NAMALWA (cell line): ENCODE results near the gene ANKH.

Experiments
- DNase-seq: peaks from one replicate; pipeline ENCODE4 v3.0.0-alpha.2; 2015; ENCODE audit warnings: low spot score

The ANKH gene

DNA sequence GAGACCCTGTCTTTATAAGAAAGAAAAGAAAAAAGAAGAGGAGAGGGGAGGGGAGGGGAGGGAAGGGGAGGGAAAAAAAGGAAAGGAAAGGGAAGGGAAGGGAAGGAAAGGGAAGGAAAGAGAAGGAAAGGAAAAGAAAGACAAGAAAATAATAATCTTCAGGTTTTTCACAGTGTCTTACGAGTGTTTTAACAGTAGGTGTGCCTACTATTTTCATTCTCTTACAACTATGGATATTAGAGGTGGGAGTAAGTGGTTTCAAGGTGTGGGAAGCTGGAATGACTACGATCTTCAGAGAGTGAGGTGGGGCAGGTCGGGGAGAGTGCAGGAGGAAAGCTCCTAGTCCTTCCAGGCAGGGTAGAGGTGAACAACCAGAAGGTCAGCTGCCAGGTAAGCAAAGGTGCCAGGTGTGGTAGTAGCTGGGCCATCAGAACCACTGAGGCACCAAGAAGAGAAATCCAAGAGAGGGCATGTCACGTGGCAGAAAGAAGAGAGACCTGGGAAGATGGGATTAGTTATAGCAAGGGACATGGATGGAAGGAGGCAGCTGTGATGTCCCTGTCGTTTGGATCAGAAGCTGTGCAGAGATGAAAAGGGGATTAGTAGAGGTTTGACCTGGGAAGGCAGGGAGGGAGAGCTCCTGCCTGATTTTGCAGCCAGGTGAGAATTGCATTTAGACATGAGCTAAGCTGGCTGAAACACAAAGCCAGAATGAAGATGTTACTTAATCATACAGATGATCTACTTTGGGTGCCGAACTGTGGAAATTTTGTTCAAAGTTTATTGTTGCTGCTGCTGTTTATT is 111.6 kb downstream of the ANKH start:
- DNase-seq = no peak

DNA sequence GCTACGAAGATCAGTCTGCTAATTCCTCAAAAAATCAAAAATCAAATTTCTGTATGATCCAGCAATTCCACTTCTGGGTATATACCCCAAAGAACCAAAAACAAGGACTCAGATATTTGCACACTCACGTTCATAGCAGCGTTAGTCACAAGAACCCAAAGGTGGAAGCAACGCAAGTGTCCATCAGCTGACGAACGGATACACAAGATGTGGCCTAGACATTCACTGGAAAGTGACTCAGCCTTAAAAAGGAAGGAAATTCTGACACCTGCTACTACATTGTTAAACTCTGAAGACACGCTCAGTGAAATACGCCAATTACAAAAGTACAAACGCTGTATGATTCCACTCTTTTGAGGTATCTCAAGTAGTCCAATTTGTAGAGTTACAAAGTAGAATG is 113.7 kb downstream of the ANKH start:
- no peak for DNase-seq

DNA sequence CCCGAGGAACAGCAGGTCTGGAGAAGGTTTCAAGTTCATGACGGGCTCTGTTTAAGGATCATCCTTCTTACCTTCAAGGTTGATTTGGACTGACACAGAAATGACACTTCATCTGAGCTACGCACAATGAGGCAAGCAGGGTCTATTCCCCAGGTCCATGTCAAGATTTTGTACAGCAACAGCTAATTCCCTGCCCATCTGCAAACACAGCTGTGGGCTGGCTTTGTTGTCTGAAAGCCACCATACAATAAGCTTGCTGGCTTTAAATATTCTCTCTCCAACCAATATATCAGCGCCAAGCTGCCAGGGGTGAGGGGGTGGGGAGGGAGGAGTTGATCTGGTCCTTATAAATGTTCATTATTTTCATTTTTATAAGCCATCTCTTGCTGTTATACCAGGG is 115.1 kb downstream of the ANKH start:
- no peak for DNase-seq

DNA sequence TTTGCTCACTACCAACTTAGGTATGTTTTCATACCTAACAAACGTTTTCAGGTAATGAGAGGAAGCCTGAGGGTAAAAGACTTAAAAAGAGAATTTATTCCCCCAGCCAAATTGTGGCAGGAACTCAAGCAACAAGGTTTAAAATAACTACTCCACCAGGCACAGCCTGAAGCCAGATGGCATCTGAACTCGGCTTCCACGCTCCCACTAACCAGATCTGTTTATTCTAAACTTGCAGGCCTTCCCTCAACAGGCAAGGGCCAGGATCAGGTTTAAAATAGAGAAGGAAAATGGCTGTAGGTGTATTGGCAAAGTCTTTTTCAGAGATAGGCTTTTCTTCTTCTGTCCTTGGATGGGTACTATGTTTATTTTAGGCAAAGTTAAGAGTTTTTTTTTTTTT is 117.6 kb downstream of the ANKH start:
- no peak for DNase-seq

DNA sequence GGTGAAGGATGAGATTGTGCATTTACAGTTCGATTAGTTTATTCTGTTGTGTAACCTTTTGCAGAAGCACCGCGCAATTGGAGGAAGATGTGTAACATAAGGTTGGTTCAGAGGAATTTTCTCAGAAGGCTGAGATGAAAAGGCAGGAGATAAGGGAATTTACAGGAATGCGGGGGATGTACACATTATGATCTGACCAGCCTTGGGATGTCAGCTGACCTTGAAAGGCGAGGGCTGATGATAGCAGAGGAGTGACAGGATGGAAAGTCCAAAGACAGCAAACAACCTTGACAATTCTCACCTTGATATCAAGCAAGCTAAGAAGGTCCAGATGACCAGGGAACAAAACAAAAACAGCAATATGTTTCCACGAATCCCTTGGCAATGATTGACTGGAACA is 118.3 kb downstream of the ANKH start:
- no peak for DNase-seq

DNA sequence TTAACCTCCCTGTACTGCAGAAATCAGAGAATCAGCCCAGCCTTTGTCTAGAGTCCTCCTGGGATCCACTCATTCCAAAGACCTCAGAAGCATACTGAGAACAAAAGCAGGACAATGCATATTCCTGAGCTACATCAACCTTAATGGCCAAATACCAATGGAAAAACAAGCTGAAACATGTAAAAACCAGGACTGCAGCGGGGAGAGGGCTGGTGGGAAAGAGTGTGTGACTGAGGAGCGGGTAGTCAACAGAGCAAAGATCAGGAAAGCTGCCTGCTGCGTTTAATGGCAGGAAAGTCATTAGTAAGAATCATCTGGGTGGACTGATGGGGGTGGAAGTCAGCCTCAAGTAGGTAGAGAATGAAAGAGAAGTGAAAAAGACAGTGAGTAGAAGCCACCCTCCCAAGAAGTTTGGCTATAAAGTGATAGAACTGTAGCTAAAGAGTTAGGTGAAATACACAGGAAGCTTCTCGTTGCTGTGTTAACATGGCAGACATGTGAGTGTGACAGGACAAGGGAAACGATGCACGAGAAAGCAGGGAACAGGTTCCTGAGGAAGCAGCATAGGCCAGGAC is 119.0 kb downstream of the ANKH start:
- DNase-seq = no peak

DNA sequence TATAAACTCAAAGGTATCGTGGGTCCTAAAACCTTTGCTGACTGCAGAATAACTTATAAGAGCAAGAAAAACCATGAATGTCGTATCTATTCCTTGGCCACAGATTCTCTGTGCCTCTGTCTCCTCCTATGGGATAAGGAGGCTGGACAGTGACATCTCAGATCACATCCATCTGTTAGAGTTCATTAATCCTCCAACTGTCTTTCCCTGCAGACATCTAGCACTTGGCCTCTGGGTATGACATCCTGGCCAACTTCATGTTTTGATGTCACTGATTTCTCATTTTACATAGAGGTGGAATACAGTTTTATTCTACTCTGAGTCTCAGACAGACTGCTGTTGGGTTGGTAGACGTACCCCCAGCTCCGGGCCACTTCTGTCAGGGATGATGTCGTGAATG is 120.9 kb downstream of the ANKH start:
- no peak for DNase-seq

DNA sequence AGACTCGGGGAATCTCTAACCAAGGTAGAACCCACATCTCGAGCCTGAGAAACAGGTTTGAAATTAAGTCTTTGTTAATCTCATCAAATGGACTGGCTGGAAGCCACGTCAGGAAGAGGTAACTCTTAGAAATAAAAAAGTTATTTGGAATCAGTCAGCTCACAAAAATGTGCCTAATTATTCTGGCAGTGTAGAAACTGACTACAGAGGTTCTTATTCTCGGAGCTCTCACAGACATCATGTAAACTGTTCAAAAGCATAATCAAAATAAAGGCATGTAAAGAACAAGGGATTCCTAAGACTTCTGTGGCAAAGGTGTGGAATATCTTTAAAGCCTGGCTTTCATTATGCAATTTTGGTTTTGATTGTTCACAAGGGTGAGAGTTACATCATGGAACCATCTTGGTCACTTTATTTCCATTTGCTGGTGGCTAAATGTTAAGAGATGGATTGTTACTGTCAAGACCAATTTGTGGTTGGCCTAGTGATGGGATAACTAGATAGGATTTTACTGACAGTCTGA is 121.9 kb downstream of the ANKH start:
- no peak for DNase-seq

DNA sequence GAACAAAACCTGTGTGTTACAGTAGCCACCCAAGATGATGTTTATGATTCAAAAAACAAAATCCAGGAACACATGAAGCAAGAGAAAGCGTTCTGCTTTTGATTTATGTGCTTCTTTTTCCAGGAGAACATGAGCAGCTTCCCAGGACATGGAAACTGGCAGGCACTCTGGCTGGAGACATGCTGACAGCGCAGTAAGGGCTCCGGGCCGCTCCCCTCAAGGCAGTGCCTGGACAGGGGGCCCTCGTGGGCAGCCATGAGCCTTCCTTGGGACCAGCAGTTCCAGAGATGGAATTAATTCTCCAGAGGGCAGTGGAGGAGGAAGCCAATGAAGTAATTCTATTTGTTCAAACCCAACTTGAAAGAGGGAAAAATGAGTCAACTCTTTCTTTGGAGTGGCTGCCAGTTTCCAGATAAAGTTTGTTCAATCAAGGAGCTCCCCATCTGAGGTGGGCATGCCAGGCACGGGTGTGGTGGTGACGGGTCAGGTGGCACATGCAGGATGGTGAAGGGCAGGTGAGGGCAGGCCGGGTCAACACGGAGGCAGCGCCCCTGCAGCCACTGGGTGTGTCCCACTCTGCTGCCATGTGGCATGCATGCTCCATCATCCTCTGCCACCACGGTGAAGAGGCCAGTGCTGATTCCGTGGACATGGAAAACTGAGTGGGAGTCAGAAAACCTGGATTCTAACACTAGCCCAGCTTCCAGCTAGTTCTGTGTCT is 123.2 kb downstream of the ANKH start:
- no peak for DNase-seq

DNA sequence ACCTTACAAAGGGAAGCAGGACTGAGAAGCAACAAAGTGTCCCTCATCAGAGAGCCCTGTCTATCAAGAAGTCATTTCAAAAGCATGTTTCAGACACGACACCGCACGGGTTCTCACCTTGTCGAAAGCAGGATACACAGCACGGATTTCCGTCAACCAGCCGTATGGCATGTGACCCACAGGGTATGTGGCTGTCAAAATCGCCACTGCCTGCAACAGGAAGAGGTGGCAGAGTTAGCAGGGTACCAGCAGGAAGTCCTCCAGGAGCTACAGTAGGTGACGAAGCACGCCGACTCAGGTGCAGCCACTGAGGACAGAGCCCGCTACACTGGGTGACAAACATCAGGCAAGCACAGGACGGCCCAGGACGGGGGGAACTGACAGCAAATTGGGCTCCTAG is 125.8 kb downstream of the ANKH start:
- no peak for DNase-seq

DNA sequence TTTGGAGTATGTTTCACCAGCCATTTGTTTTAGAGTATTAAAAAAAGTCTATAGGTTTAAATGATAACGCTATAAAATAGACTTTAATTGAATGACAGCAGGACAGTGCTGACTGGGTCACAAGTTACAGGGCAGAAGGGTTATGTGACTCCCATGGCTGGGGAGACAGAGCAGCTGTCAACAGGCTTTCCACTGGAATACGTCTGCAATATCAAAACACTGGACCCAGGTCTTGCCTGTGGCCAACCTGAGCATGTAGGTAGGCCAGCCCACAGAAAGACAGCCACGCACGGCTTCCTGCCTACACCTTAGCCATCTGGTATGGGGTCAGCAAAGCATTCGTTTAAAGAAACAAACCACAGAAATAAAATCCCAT is 126.4 kb downstream of the ANKH start:
- no peak for DNase-seq

DNA sequence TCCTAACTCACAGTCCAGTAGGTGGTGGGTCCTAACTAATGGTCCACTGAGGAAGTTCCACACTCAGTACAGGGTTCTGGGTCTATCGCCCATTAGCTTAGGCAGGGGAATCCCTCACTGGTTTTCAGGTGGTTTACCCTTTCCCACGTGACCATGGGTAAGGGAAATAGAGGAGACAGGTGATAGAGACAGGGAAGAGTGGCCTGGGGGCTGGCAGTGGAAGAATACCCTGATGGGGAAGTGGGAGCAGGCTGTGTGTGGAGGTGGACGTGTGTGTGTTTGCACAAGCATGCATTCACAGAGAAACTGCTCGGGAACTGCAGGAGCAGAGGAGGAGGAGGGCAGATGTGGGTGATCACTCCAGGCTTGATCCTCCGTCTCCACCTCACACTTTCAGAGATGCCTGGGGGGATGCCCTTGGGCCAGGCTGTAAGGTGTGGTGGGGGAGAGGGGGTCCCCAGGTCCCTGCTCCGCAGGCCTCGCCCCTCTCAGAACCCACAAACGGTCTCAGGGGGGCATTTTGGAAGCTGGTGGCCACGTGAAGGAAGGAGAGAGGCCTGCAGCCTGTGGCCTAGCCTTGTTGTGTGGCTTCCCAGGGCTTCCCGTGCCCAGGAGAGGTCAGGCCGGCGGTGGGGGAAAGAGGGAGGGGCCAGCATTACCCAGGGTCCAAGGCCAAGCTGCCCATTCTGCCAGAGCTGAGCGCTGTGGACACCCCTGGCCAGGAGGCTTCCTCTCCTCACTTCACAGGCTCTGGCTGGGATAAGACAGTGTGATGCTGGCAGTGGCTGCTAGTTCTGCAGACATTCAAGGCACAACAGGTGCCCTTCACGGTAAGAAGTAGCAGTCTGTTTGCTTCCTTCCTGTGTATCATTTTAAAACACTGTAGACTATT is 127.0 kb downstream of the ANKH start:
- peak; percentile 56 for DNase-seq

DNA sequence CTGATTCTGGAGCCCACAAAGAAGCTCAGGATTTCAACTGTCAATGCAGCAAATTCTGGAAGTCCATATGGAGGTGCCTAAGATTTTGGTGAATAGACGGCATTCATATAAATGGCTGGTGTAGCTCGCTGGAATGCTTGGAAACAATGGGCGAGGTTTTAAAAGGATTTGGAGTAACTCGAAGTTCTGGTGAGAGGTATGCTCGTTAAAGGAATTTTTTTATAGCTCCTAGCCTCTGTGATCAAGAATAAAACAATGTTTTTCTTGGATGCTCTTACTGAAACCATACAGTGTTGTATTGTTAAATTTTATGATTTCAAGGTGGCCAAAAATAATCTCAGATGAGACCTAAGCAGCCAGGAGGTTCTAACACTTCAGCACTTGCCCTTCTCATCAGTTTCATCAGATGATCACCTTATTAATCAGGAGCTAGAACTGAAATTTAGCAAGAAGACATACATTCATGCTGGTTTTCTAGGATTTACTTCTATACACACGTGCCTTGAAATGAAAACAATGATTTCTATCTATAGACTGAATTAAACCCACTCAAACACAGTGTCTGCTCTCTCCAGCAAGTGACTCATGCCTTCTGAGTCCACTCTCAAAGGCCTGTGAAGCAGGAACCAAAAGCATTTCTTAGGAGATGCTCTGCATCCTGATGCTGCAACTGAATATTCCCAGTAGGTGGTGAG is 127.8 kb downstream of the ANKH start:
- DNase-seq = no peak

DNA sequence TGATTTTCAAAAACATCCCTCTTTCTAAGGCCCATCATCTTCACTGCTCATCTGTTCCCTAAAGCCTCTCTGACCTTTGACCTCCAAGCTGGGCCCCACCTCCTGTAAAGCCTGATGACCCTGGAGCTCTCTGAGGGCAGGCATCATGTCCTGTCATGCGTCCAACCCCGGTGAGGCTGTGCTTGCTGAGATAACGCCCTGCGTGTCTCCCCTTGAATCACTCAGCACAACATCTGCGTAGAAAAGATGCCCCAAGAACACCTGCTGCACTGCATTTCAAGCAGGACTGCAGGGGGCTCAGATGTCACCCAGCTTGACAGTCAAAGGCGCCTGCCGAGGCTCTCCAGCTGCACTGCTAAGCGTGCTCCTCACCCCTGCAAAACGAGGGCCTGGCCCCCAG is 129.1 kb downstream of the ANKH start:
- peak; percentile 76 for DNase-seq

DNA sequence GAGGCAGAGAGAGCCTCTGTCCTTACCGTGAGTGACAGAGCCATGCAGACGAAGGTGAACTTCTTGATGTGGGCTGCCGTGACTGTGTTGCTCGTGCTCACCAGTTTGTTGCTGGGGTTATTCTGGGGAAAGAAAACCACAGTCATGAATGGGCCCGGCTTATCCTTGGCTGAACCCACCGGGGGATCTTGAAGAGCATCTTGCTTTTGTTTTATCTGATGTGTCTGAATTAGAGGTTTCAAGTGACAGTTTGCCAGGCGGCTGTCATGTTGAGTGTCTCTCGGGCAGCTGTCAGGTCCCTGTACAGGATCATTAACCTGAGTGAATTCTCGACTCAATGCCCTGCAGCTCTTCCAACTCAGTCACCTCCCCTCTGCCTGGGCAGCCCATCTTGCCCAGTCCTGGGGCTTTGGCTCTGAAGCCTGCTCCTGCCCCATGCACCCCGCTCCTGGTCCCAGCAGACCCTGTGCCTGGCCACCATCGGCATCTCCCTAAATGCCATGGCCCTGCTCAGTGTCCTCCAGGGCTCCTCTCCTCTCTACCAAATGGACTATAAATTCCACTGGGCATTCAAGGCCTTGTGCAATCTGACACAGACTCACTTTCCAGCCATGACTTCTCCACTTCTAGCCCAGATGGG is 129.7 kb downstream of the ANKH start:
- DNase-seq = no peak

DNA sequence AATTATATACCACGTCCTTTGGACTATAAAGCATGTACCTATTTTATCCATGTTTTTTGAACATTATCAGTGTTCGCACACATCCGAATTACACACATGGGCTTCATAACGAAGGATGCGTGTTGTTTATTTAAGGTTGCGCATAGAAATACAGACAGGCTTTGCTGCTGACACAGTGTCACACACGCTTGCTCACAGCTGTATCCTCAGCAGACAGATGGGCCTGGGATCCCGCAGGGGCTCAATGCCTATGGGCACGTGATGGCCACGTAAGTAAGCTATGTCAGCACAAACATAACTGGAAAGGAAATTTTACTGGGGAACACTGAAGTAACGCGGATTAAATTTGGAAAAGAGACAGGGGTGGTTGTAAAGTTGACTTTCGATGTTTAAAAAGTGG is 130.4 kb downstream of the ANKH start:
- DNase-seq = no peak

DNA sequence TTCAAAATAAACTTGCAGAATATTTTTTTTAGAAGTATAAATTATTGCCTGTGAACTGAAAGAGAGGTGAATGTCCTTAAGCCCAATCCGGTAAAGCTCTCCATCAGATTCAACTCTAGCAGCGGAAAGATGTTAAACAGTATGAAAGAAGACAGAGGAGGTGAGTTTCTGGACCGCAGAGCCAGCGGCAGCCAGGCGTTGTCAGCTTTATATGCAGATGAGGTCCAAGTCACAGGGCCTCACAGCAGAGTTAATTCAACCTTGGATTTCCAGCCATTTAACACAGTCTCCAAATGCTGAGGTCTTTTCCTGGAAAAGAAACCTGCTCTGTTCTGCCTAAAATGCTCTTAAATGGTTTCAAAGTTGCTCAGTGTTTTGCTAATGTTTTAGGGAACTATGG is 131.6 kb downstream of the ANKH start:
- no peak for DNase-seq

DNA sequence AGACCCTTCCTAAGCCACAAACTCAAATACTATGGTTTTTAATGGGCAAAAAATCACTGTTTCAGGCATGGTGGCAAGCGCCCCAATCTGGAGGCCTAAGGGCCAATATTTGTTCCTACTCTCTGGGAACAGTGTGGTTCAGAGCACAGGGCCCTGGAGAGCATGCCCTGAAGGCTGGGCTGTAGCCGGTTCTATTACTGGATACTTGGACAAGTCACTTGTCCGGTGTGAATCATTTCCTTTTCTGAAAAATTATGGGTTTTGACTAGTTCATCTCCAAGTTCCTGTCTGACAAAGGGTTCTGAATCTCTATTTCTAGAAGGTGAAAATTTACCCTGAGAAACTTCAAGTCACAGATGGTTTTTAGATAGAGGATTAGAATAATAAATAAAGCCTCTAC is 132.0 kb downstream of the ANKH start:
- DNase-seq = no peak

DNA sequence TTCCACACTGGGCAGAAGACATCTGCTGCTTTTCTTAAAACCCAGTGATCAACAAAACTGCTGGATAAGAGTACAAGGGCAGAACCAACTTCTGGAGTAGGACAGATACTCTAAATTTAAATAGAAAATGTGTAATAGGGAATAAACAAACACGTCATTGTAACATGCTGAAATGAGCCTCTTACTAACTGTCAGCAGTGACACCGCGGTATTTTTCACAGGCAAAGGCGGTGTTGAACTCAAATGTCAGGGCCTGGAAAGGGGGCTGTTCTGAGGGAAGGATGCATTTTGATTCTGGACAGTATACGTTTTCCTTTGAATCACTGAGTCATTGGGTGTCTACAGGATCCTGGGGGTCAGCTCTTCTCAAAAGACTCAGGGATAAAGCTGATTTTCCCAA is 133.5 kb downstream of the ANKH start:
- DNase-seq = no peak

DNA sequence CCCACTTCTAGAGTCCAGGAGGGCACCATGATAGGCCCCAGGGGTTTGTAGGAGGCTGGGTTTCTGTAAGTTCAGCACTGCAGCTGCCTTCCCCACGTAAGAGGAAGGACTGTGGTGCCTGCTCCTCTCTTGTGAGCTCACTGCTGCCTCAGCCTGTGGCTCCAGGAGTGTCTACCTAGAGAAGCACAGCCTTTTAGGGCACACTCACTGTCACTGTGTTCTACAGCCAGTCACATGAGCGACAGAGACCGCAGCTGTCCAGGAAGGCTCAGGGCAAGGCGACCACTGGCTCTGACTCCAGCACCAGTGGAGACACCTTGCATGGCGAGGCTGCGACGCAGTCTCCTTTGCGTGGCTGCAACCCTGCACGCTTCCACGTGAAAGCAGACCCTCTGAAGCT is 134.3 kb downstream of the ANKH start:
- DNase-seq = no peak

DNA sequence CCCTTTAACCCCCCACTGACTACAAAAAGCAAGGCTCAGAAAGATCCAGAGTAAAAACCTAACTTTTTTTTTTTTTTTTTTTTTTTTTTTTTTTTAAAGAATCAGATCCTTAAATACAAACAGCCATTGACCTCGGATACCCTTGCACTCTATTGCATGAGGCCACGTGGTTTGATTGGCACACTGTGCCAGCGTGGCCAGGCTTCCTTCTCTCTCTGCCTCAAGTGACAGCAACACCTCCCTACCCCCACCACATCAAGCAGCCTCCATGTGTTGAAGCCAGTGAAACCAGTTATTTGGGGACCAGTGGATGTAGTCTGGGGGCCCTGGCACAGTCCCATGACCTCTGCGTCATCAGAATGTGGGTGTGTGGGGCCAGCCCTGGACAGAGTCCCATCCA is 135.6 kb downstream of the ANKH start:
- no peak for DNase-seq
